Measurements from ENCODE around the gene PRR5L. TPM values are rescaled to one million over a fixed set of nuclear protein-coding genes. Genes with fewer than 3 reads are reported as not detected.
A peak's percentile ranks its signal among the peaks of the same experiment; 100 is the strongest.

Gene PRR5L
- total and polyA plus RNA-seq, 2 donors (not counting 1 experiment from before 2014, with no cell fraction given): 4.0 to 5.9 TPM

- no peak overlapping the region for H3K27ac Mint-ChIP-seq
- H3K9me3 ChIP-seq (ENCODE audit: control extremely low read depth in 1 of 3, control insufficient read depth in 2 of 3, insufficient read depth in 1 of 3, low read length in 2 of 3): no peaks in the 10 kb centered on the region
- peaks cover 53% of the 10 kb centered on the region for H3K27me3 Mint-ChIP-seq
- POLR2A ChIA-PET: no interaction called here
- H3K79me2 ChIP-seq (ENCODE audit: control insufficient read depth, insufficient read depth, low read length): no peaks in the 10 kb centered on the region
- H3K4me1 Mint-ChIP-seq: peaks cover 33% of the 10 kb centered on the region
- peak; percentile 58 for ATAC-seq (ENCODE audit: low read depth)
- peak; percentile 71 for TF ChIP-seq CTCF (IDR thresholded peaks at IDR 0.05)
- TF ChIP-seq EZH2 (IDR thresholded peaks at IDR 0.05; ENCODE audit: borderline replicate concordance, insufficient read depth, low read depth, low read length, poor library complexity, severe bottlenecking): peak; percentile 31
- no peak overlapping the region for H3K27ac ChIP-seq (ENCODE audit: low read length in 2 of 2)
- under 1% methylated on average over 67 of the region's 68 CpGs for WGBS (ENCODE audit: insufficient coverage)
- intact Hi-C loops (cut with micrococcal nuclease): loop anchor here (5.0 kb wide), 1 partner anchor 115 kb away; no protein-coding TSS in a partner anchor
- H3K27me3 ChIP-seq (replicated peaks in 1 of 4; ENCODE audit: control extremely low read depth in 1 of 4, control insufficient read depth in 3 of 4, insufficient read depth in 4 of 4, low read length in 3 of 4): peaks cover 0 to 34% (median 18%) of the 10 kb centered on the region in 4 experiments
- H3K4me1 ChIP-seq (ENCODE audit: control insufficient read depth in 2 of 2, insufficient read depth in 2 of 2, low read length in 2 of 2): peaks cover 26 to 35% of the 10 kb centered on the region in 2 donors
- peak; percentile 63 for DNase-seq
- H2AFZ ChIP-seq (ENCODE audit: insufficient read depth, low read depth, low read length, poor library complexity, severe bottlenecking): peak overlapping the region; percentile 84
- no peaks in the 10 kb centered on the region for H3K9me3 Mint-ChIP-seq (ENCODE audit: insufficient read depth)
- no peaks in the 10 kb centered on the region for H3K36me3 ChIP-seq (replicated peaks in 1 of 2; ENCODE audit: control extremely low read depth in 1 of 2, control insufficient read depth in 1 of 2, extremely low read depth in 1 of 2, insufficient read depth in 2 of 2, low read length in 1 of 2)
- no peaks in the 10 kb centered on the region for H4K20me1 ChIP-seq (ENCODE audit: control insufficient read depth, insufficient read depth, low read length, poor library complexity, severe bottlenecking)
- CTCF ChIA-PET: interaction anchor here (0.9 to 3.9 kb wide), 10 partner anchors 13 to 117 kb away, joined by 3 to 25 read pairs (median 5); no protein-coding TSS in a partner anchor
- H3K9ac ChIP-seq (ENCODE audit: low read length): peak overlapping the region; percentile 70
- peak overlapping the region; percentile 53 to 81 (median 70) for H3K4me3 ChIP-seq (ENCODE audit: control extremely low read depth in 1 of 5, extremely low read depth in 1 of 5, insufficient read depth in 1 of 5, low read depth in 2 of 5, low read length in 4 of 5)
- H3K4me2 ChIP-seq (replicated peaks; ENCODE audit: low read depth, low read length, poor library complexity, severe bottlenecking): peak overlapping the region; percentile 99
- H3K4me3 Mint-ChIP-seq: peak overlapping the region; percentile 92
Measured at GRCh38 chr11:36376888-36377758, 81.0 kb downstream of the PRR5L start.
